RPMI8226 (cell line): ENCODE measurements around the gene LIPT1.
"Not testable (repeated sequence)": the region's sequence is repeated elsewhere in the genome, so short reads cannot be mapped to it uniquely, and the experiment has no call there.

Experiments
- DNase-seq: peaks from one replicate; pipeline ENCODE4 v3.0.0-alpha.2; 2015

LIPT1 gene

GRCh38 chr2:99180755-99181623, 26.2 kb downstream of the LIPT1 start, which contains the start of the genes MITD1 and MRPL30:
Gene MITD1, minus strand, starts transcription at chr2:99181058. Its CDS starts 77 bp downstream, at chr2:99180981.
Gene MRPL30, plus strand, starts transcription at chr2:99181184. Its CDS starts 5,020 bp downstream, at chr2:99186204.
- peak; percentile 95 for DNase-seq

GRCh38 chr2:99181624-99182000, 26.8 kb downstream of the LIPT1 start:
- peak; percentile 19 for DNase-seq

- no peak for DNase-seq
Measured at GRCh38 chr2:99183025-99183424, 28.3 kb downstream of the LIPT1 start.

- no peak for DNase-seq
Measured at GRCh38 chr2:99184811-99185210, 30.0 kb downstream of the LIPT1 start.

GRCh38 chr2:99187011-99187410, 32.2 kb downstream of the LIPT1 start:
- no peak for DNase-seq

GRCh38 chr2:99188357-99188756, 33.6 kb downstream of the LIPT1 start:
- DNase-seq: no peak

- no peak for DNase-seq
Measured at GRCh38 chr2:99190548-99190947, 35.8 kb downstream of the LIPT1 start.

GRCh38 chr2:99192364-99192763, 37.6 kb downstream of the LIPT1 start:
- not testable (repeated sequence) for DNase-seq

- no peak for DNase-seq
Measured at GRCh38 chr2:99198103-99198841, 43.5 kb downstream of the LIPT1 start.

- no peak for DNase-seq
Measured at GRCh38 chr2:99200076-99200800, 45.5 kb downstream of the LIPT1 start.

GRCh38 chr2:99201959-99202678, 47.4 kb downstream of the LIPT1 start:
- DNase-seq: no peak

- no peak for DNase-seq
Measured at GRCh38 chr2:99205491-99205890, 50.7 kb downstream of the LIPT1 start.
